ENCODE data around the gene TSPAN32.

DNA sequence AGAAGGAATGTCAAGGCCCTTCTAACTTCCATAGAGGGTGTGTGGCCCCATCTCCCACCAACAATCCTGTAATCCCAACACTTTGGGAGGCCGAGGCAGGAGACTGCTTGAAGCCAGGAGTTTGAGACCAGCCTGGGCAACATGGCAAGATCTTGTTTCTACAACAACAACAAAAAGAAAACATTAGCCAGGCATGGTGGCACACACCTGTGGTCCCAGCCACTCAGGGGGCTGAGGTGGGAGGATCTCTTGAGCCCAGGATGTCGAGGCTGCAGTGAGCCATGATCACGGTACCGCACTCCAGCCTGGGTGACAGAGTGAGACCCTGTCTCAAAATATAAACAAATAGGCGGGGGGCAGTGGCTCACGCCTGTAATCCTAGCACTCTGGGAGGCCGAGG, 16.9 kb downstream of the TSPAN32 start:
- TF ChIP-seq POLR2A (IDR thresholded peaks at IDR 0.05; ENCODE audit: low read depth, low read length) = no peak
- TF ChIP-seq POLR2AphosphoS5 (IDR thresholded peaks at IDR 0.05; ENCODE audit: low read depth, low read length) = no peak
- TF ChIP-seq TAF1 (IDR thresholded peaks at IDR 0.05; ENCODE audit: borderline replicate concordance, low read depth, low read length) = no peak

Measured in GM12892 (cell line).